ENCODE results near the gene MRPS24.
"Not testable (repeated sequence)": the region's sequence is repeated elsewhere in the genome, so short reads cannot be mapped to it uniquely, and the experiment has no call there.

The MRPS24 gene

DNA sequence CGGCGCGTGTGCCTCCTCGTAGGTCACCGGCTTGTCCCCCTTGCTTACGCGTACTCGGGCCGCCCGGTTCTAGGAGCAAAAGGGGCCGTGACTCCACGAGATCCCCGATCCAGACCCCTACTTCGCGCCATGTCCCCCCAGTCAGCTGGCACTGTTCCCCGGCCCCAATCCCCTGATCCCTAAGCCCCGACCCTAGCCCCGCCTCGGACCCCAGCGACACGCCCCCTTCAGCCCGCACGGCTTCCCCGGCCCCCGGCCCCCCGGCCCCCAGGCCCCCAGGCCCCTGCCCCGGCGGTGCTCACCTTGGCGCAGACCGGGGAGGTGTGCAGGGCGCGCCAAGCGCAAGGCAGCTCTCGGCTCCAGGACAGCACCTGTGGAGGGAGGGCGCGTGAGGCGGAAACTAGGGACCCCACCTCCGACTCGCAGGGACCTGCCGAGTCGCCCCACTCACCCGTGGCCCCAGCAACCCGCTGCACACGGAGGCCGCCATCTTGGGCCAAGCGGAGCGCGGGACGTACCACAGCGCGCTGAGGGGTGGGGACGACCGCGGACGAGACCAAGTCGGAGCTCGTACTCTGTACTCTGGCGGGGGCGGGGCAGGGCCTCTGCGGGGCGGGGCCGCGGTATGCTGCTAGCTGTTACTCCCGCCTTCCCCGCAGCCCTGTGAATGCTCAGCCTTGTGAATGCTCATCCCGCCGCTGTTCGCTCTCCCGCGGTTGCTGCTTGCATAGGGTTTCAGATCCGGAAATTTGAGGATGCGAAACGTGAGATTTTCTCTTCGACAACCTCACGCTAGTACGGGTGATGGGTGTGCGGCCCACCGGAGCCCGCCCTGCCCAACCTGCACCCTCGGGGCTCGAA lies at the start of gene MRPS24:
MRPS24 (minus strand) TSS at position 512 of the 861 bp plus-strand sequence; CDS start at position 490, 22 bp downstream.
- peak; percentile 95 for DNase-seq

GRCh38 chr7:43915907-43916306 lies 46.6 kb upstream of the MRPS24 start:
- no peak for DNase-seq

- DNase-seq, result no peak
Observed at GRCh38 chr7:43914795-43915194, 45.5 kb upstream of the MRPS24 start.

DNA sequence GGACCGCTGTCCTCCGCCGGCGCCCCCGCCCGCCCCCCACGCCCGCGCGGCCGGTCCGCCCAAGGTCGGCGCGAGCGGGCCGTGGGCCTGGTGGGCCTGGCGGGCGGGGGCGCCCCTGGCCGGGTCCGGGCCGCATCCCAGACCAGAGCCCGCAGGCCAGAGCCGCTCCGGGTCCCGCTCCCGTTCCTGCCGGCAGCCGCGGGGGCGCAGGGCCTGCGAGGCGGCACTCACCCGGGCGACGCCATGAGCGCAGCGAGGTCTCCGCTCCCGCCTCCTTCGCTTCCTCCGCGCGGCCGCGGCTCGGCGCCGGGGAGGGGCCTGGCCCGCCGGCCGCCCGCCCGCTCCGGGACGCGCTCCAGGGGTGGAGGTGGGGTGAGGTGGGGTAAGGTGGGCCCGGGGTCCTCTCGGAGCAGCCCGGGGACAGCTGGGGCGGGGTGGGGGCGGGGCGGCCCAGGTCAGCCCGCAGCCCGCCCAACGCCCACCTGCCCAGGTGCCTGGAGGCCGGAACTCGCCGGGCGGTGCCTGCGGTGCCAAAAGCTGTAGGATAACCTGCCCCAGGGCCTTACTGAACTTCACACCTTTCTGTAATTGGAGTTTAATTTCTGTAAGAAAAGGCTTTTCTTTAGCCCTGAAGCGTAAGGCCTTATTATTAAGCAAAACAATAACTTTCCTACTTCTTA lies 37.2 kb upstream of the MRPS24 start, which contains the start of gene URGCP:
URGCP (minus strand) TSS at position 266 of the 680 bp plus-strand sequence; CDS start at position 245, 21 bp downstream.
- peak; percentile 64 for DNase-seq

DNA sequence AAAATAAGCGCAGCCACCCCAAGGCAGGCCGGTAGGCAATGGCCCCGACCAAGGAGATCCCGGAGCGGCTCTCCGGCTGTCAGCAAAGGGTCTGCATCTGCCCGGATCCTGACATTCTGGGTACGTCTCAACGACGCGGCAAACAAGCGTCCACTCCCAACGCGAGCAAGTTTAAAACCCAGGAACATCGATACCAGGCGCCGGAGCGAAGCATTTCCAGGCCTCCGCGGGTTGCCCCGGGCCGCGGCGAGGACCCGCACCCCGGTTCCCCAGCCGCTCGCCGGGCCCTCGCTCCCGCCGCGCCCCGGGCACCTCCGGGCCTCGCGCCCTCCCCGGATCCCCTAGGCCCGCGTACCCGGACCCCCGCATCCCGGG lies 36.6 kb upstream of the MRPS24 start:
- DNase-seq, result peak; percentile 22

GRCh38 chr7:43905209-43905946 lies 36.1 kb upstream of the MRPS24 start:
- DNase-seq, result no peak

DNA sequence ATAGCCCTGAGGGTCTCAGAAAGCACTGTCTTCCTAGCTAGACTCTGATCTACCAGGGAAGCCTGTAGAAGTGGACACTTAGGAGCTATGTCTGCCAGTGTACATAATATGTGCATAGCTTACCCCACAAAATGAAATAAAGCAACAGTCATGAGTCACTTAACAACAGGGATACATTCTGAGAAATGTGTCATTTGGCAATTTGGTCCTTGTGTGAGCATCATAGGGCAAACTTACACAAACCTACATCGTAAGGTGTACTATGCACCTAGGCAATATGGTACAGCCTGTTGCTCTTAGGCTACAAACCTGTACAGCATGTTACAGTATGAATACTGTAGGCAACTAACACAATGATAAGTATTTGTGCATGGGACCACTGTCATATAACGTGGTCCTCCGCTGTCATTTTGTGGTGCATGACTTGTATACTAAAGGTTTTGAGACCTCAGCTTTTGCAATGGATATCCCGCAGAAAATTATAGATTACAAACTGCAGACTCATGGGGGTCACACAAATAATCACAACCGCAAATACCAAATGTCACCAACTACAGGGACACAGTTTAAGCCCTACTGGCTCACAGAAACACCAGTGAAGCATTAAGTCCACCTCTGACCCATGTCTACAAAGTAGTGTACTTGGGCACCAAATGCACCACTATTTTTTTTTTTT lies 35.4 kb upstream of the MRPS24 start:
- peak; percentile 5 for DNase-seq

- DNase-seq, result no peak
Observed at GRCh38 chr7:43902542-43903054, 33.3 kb upstream of the MRPS24 start.

GRCh38 chr7:43898571-43898970 lies 29.3 kb upstream of the MRPS24 start:
- DNase-seq, result not testable (repeated sequence)

DNA sequence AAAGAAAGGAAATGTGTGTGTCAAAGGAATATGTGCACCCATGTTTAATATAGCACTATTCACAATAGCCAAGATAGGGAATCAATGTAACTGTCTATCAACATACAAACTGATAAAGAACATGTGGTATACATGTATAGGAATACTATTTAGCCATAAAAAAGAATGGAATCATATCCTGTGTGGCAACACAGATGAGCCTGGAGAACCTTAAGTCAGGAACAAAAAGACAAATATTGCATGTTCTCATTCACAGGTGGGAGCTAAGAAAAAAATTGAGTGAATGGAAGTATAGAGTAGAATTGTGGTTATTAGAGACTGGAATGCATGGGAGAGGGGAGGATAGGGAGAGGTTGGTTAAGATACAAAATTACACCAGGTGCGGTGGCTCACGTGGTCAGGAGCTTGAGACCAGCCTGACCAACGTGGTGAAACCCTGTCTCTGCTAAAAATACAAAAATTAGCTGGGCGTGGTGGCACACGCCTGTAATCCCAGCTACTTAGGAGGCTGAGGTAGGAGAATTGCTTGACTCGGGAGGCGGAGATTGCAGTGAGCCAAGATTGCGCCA lies 26.6 kb upstream of the MRPS24 start:
- no peak for DNase-seq

GRCh38 chr7:43891069-43891955 lies 22.0 kb upstream of the MRPS24 start:
- DNase-seq, result no peak

DNA sequence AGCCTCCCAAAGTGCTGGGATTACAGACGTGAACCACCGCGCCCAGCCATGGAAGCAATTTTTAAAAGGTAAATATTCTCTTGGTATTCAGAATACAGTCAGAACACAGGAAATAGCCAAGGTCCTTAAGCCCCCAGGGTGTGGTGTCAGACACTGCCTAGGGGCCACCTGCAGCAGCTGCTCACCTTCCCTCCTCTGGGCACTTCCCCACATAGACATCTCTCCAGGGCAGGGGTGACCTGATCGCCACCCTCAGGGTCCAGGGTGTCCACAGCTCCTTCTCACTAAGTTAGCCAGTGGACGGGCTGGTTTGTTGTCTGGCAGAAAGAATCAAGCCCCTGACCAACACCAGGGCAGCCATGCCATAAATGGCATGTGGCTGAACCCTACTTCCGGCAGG lies 21.2 kb upstream of the MRPS24 start:
- no peak for DNase-seq

- DNase-seq, result no peak
Observed at GRCh38 chr7:43888993-43889945, 20.0 kb upstream of the MRPS24 start.

GRCh38 chr7:43884617-43885016 lies 15.3 kb upstream of the MRPS24 start:
- DNase-seq, result no peak

- no peak for DNase-seq
Observed at GRCh38 chr7:43884209-43884608, 14.9 kb upstream of the MRPS24 start.

GRCh38 chr7:43880596-43880995 lies 11.3 kb upstream of the MRPS24 start:
- no peak for DNase-seq

DNA sequence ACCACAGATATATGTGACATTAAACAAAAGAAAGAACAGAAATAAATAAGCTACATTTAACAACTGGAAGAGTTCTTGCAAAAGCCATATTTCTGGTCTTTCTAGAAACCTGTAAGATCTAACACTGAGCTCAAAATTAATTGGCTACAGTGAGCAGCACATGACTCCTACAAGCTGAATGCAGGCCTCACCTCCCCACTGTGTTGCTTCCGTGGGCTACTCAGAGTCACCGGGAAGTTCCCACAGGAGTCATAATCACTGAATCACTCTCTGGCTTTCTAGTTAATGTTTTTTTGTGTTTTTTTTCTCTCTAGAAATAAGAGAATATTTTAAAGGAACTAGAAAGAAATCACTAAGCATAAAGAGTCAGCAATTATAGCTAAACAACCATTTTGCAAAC lies 10.2 kb upstream of the MRPS24 start:
- DNase-seq, result no peak

- DNase-seq, result no peak
Observed at GRCh38 chr7:43878867-43879266, 9.6 kb upstream of the MRPS24 start.

DNA sequence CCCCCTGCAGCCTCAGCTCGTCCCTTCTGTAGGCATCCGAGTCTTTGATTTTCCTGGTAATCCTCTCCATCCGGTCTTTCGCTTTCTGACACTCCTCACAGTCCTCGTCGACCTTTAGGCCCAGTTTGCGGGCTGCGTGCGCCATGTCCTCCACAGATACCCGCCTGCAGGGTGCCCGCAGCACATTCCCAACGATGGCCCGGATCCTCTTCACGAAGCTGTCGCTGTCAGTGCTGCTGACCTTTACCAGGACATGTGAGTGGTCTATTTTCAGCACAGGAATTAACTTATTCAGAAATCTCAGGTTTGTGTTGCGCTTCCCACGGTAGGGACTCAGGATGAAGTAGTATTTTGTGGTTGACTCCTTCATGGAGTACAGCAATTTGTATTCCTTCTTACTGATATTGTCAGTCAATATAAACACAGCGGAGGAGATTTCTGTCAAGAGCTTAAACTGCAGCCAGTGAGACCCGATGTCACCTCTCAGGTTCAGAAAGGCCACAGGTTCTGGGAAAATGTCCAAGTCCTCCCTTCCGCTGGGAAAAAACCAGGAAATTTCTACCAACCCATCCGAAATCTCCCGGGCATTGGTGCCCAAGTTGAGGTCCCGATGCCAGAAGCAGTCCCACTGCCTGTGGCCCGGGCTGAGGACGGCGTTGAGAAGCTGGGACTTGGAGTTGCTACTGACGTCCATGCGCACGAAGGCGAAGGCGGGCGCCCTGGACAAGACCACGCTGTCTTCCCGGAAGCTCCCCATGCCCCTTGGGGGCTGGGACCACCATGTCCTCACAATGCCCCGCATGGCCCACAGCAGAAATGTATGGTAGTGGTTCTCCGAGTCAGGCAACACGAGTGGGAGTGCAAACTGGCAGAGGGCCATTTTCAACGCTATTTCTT lies 8.9 kb upstream of the MRPS24 start:
- no peak for DNase-seq

Measured in activated CD4-positive, alpha-beta T cell treated with anti-CD3 and anti-CD28 coated beads, Interleukin-2, Interleukin-6, amounts not matched to agents 100 ng/mL and 50 ng/mL, durations not matched to agents 16 hours and 8 hours (primary cell).